Endothelial cell (in vitro differentiated cells): Measurements from ENCODE around the gene REST. TPM values are rescaled to one million over a fixed set of nuclear protein-coding genes. Genes with fewer than 3 reads are reported as not detected.

ENCODE experiments used
- DNase-seq: peaks from one replicate; pipeline ENCODE4 v3.0.0; 2021; ENCODE audit warnings: low spot score
- H3K27ac Mint-ChIP-seq: one replicate; pipeline ENCODE4 v1.8.0; 2021; ENCODE audit warnings: mixed read lengths, inconsistent platforms; ENCODE audit not compliant: unreplicated experiment
- H3K27me3 Mint-ChIP-seq: one replicate; pipeline ENCODE4 v1.8.0; 2021; ENCODE audit warnings: mild to moderate bottlenecking, moderate library complexity, mixed read lengths, inconsistent platforms; ENCODE audit not compliant: unreplicated experiment
- H3K36me3 Mint-ChIP-seq: one replicate; pipeline ENCODE4 v1.8.0; 2021; ENCODE audit warnings: mild to moderate bottlenecking, low read depth, mixed read lengths, inconsistent platforms; ENCODE audit not compliant: unreplicated experiment
- H3K4me1 Mint-ChIP-seq: one replicate; pipeline ENCODE4 v1.8.0; 2021; ENCODE audit warnings: mild to moderate bottlenecking, mixed read lengths, inconsistent platforms; ENCODE audit not compliant: unreplicated experiment
- H3K4me3 Mint-ChIP-seq: one replicate; pipeline ENCODE4 v1.8.0; 2021; ENCODE audit warnings: mild to moderate bottlenecking, mixed read lengths, inconsistent platforms; ENCODE audit not compliant: unreplicated experiment
- H3K9me3 Mint-ChIP-seq: one replicate; pipeline ENCODE4 v1.8.0; 2021; ENCODE audit warnings: mixed read lengths, inconsistent platforms; ENCODE audit not compliant: unreplicated experiment
- CTCF ChIP-seq: fragments of 200-600 bp; sonication (generic); IDR thresholded peaks from one replicate; pipeline ENCODE4 v1.5.0; 2021; ENCODE audit warnings: antibody characterized with exemption; ENCODE audit not compliant: unreplicated experiment
- total RNA-seq: library from RNA; stranded (reverse); fragmentation: NEBNext Ultra II Directional; extraction: Animal tissue kit (Norgen Biotek cat#: 25700); gene quantifications from one replicate; pipeline ENCODE4 v1.2.1, GENCODE V29; 2021; ENCODE audit not compliant: unreplicated experiment

The REST gene
- total RNA-seq, 1 donor from 2014 or later, result 70.4 TPM

- Mint-ChIP-seq H3K9me3 (no peaks in the 10 kb centered on the region), H3K36me3 (no peaks in the 10 kb centered on the region), H3K4me3 (no peak overlapping the region), H3K27ac (no peak overlapping the region), H3K4me1 (peaks cover 13% of the 10 kb centered on the region), H3K27me3 (peaks cover 3% of the 10 kb centered on the region)
- TF ChIP-seq CTCF, result no peak
- DNase-seq, result no peak
Measured at GRCh38 chr4:56902703-56903102, 5.0 kb upstream of the REST start.

DNA sequence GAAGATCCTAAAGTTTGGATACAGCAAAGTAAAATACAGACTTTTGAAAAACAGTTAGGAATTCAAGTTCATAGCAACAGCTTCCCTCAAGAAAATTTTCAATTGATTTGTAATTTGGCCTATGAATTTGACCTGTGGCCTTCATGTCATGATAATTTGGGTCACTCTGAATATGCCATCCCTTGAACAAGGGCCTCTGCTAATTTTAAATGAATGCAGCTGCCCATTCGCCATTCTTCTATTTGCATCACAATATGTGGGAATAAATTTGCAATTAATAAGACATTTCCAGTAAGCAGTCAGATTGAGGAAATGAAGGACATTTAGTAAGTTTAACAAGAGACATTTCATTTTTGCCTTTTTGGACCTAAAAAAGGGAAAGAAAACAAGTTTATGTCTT is 1.9 kb upstream of the REST start:
- no peak for DNase-seq
- H3K27me3 Mint-ChIP-seq, result peaks cover 12% of the 10 kb centered on the region
- H3K9me3 Mint-ChIP-seq, result no peaks in the 10 kb centered on the region
- no peak overlapping the region for H3K27ac Mint-ChIP-seq
- peaks cover 7% of the 10 kb centered on the region for H3K36me3 Mint-ChIP-seq
- no peak overlapping the region for H3K4me3 Mint-ChIP-seq
- peaks cover 30% of the 10 kb centered on the region for H3K4me1 Mint-ChIP-seq
- no peak for TF ChIP-seq CTCF

- H3K4me3 Mint-ChIP-seq, result peak overlapping the region; percentile 97
- peaks cover 11% of the 10 kb centered on the region for H3K36me3 Mint-ChIP-seq
- H3K27ac Mint-ChIP-seq, result peak overlapping the region; percentile 86
- peaks cover 12% of the 10 kb centered on the region for H3K27me3 Mint-ChIP-seq
- TF ChIP-seq CTCF, result no peak
- DNase-seq, result no peak
- peaks cover 39% of the 10 kb centered on the region for H3K4me1 Mint-ChIP-seq
- no peaks in the 10 kb centered on the region for H3K9me3 Mint-ChIP-seq
Measured at GRCh38 chr4:56906489-56907393, 959 bp upstream of the REST start.

GRCh38 chr4:56908206-56909085 is 746 bp downstream of the REST start:
- Mint-ChIP-seq H3K9me3 (no peaks in the 10 kb centered on the region), H3K27ac (peak overlapping the region; percentile 96), H3K36me3 (peaks cover 11% of the 10 kb centered on the region), H3K4me3 (peak overlapping the region; percentile 99), H3K4me1 (peaks cover 40% of the 10 kb centered on the region), H3K27me3 (peaks cover 12% of the 10 kb centered on the region)
- peak; percentile 83 for DNase-seq
- TF ChIP-seq CTCF, result no peak
